IMR-90 (cell line): ENCODE measurements around the gene ATP8B4. TPM values are rescaled to one million over a fixed set of nuclear protein-coding genes. Genes with fewer than 3 reads are reported as not detected.

Experiments used
- ATAC-seq: fragments of 200-7000 bp; cut with Tn5 transposase; 2 replicates; pipeline ENCODE4 v1.9.1; 2020; ENCODE audit warnings: low read depth, mild to moderate bottlenecking, moderate library complexity
- BruUV-seq: library from RNA; stranded (reverse); fragments of 400-500 nt; replicated peaks from 2 replicates; lab custom pipeline; 2021; lab: Mats Ljungman, UMichigan
- CTCF ChIA-PET: fragments of 300-600 bp; formaldehyde crosslinking; extraction: SDS; loops from one replicate; lab custom pipeline; 2021; ENCODE audit warnings: antibody characterized with exemption; lab: Yijun Ruan, JAX
- POLR2A ChIA-PET: fragments of 300-600 bp; sonication (Branson Sonifier 250); formaldehyde crosslinking; loops from one replicate; lab custom pipeline; 2022; ENCODE audit warnings: antibody characterized with exemption; ENCODE audit not compliant: unreplicated experiment; lab: Charles Lee
- DNase-seq: peaks from one replicate; pipeline ENCODE4 v3.0.0; 2013
- H2AFZ ChIP-seq: replicated peaks from 2 replicates; pipeline ENCODE3; 2013; ENCODE audit warnings: low read length, mild to moderate bottlenecking; ENCODE audit not compliant: poor library complexity
- H2AK5ac ChIP-seq: 2 replicates; pipeline ENCODE4 v1.6.1; 2013; ENCODE audit warnings: low read depth, low read length, inconsistent platforms
- H2AK9ac ChIP-seq: replicated peaks from 2 replicates; pipeline ENCODE3; 2013; ENCODE audit warnings: mild to moderate bottlenecking, low read depth, low read length, moderate library complexity; ENCODE audit not compliant: poor library complexity
- H2BK120ac ChIP-seq: 2 replicates; pipeline ENCODE4 v1.6.1; 2013; ENCODE audit warnings: low read depth, low read length, inconsistent platforms
- H2BK15ac ChIP-seq: 3 replicates; pipeline ENCODE4 v1.6.1; 2013; ENCODE audit warnings: low read depth, low read length, inconsistent platforms
- H2BK20ac ChIP-seq: 2 replicates; pipeline ENCODE4 v1.6.1; 2013; ENCODE audit warnings: low read depth, mild to moderate bottlenecking, inconsistent platforms, low read length, moderate library complexity
- H2BK5ac ChIP-seq: 2 replicates; pipeline ENCODE4 v1.6.1; 2013; ENCODE audit warnings: mild to moderate bottlenecking, low read depth, low read length, inconsistent platforms; ENCODE audit not compliant: poor library complexity, severe bottlenecking
- H3K14ac ChIP-seq: replicated peaks from 2 replicates; pipeline ENCODE4 v1.6.1; 2013; ENCODE audit warnings: low read depth, low read length, inconsistent platforms
- H3K18ac ChIP-seq: 2 replicates; pipeline ENCODE4 v1.6.1; 2013; ENCODE audit warnings: low read depth, low read length, control low read depth
- H3K23ac ChIP-seq: 2 replicates; pipeline ENCODE4 v1.6.1; 2013; ENCODE audit warnings: low read depth, low read length, inconsistent platforms
- H3K27ac ChIP-seq: 2 replicates; pipeline ENCODE4 v1.5.1; 2013; ENCODE audit warnings: mild to moderate bottlenecking, control low read depth, low read length; ENCODE audit not compliant: insufficient read depth
- H3K27me3 ChIP-seq: 2 replicates; pipeline ENCODE4 v1.6.1; 2013; ENCODE audit warnings: low read length; ENCODE audit not compliant: control insufficient read depth, insufficient read depth
- H3K36me3 ChIP-seq: 2 replicates; pipeline ENCODE4 v1.6.1; 2013; ENCODE audit warnings: low read length, mixed read lengths; ENCODE audit not compliant: control insufficient read depth, insufficient read depth
- H3K4ac ChIP-seq: 2 replicates; pipeline ENCODE4 v1.6.1; 2013; ENCODE audit warnings: low read depth, low read length, inconsistent platforms
- H3K4me1 ChIP-seq: 2 replicates; pipeline ENCODE4 v1.6.1; 2013; ENCODE audit warnings: low read length, mixed read lengths; ENCODE audit not compliant: control insufficient read depth, insufficient read depth
- H3K4me2 ChIP-seq: 2 replicates; pipeline ENCODE4 v1.6.1; 2013; ENCODE audit warnings: low read depth, mild to moderate bottlenecking, control low read depth, low read length, moderate library complexity
- H3K4me3 ChIP-seq: 2 replicates; pipeline ENCODE4 v1.5.1; 2013; ENCODE audit warnings: low read depth, mild to moderate bottlenecking, control low read depth, low read length, moderate library complexity; ENCODE audit not compliant: insufficient read depth
- H3K56ac ChIP-seq: 2 replicates; pipeline ENCODE4 v1.6.1; 2013; ENCODE audit warnings: low read length, inconsistent platforms; ENCODE audit not compliant: insufficient read depth; ENCODE audit errors: extremely low read depth
- H3K79me1 ChIP-seq, 2 experiments: 2 replicates each; pipeline ENCODE4 v1.6.1; 2013; ENCODE audit warnings: low read length in 2 of 2, inconsistent platforms in 1 of 2, low read depth in 1 of 2
- H3K9ac ChIP-seq: 2 replicates; pipeline ENCODE4 v1.6.1; 2013; ENCODE audit warnings: low read depth, low read length, control low read depth
- H3K9me1 ChIP-seq: 2 replicates; pipeline ENCODE4 v1.6.1; 2013; ENCODE audit warnings: low read length, inconsistent platforms; ENCODE audit not compliant: insufficient read depth
- H3K9me3 ChIP-seq: 2 replicates; pipeline ENCODE4 v1.6.1; 2013; ENCODE audit warnings: low read length; ENCODE audit not compliant: control insufficient read depth, insufficient read depth
- H4K20me1 ChIP-seq: 2 replicates; pipeline ENCODE4 v1.6.1; 2013; ENCODE audit warnings: low read length, inconsistent platforms; ENCODE audit not compliant: insufficient read depth
- H4K5ac ChIP-seq: 2 replicates; pipeline ENCODE4 v1.6.1; 2013; ENCODE audit warnings: mild to moderate bottlenecking, low read depth, low read length, control low read depth
- H4K8ac ChIP-seq, 2 experiments: 2 replicates each; pipeline ENCODE4 v1.6.1; 2013; ENCODE audit warnings: low read depth in 2 of 2, low read length in 2 of 2, control low read depth in 1 of 2, inconsistent platforms in 1 of 2
- H4K91ac ChIP-seq: 2 replicates; pipeline ENCODE4 v1.6.1; 2013; ENCODE audit warnings: low read depth, low read length, inconsistent platforms; ENCODE audit not compliant: insufficient read depth
- CEBPB ChIP-seq: IDR thresholded peaks from 2 replicates; pipeline ENCODE4 v1.6.1; 2012; ENCODE audit warnings: low read depth, low read length, improper control_type of control experiment
- FOS ChIP-seq: fragments of 150-350 bp; IDR thresholded peaks from 2 replicates; pipeline ENCODE4 v1.6.1; 2016; ENCODE audit warnings: low read depth, low read length
- MAFK ChIP-seq: IDR thresholded peaks from 2 replicates; pipeline ENCODE4 v1.6.1; 2012; ENCODE audit warnings: low read depth, low read length, improper control_type of control experiment
- MAZ ChIP-seq: IDR thresholded peaks from 2 replicates; pipeline ENCODE4 v1.6.1; 2012; ENCODE audit warnings: low read depth, mild to moderate bottlenecking, low read length, improper control_type of control experiment, moderate library complexity, borderline replicate concordance
- WGBS, 2 experiments: methylation state at CpG; one replicate each; pipeline versions ENCODE4 v1.1.5 to v1.1.7; 2013; ENCODE audit warnings: missing lambda C conversion rate in 2 of 2; ENCODE audit not compliant: insufficient read length in 1 of 2; ENCODE audit errors: extremely low coverage in 2 of 2; 5-methylcytosine and 5-hydroxymethylcytosine counted together
- dilution Hi-C: fragments of 300-500 bp; cut with HindIII; formaldehyde crosslinking; loops from one replicate; pipeline ENCODE4 v1.14.3; 2018; ENCODE audit warnings: low sequenced_read_pairs; ENCODE audit not compliant: unreplicated experiment
- in situ Hi-C: fragments of 300-500 bp; cut with MboI; formaldehyde crosslinking; loops from 3 replicates; pipeline ENCODE4 v1.14.3; 2019; ENCODE audit warnings: low sequenced_read_pairs, inconsistent platforms, mixed read lengths
- intact Hi-C: fragments of 100-400 bp; cut with micrococcal nuclease; formaldehyde crosslinking; loops from 2 replicates; pipeline ENCODE4 v1.10.0; 2022
- polyA plus RNA-seq, 3 experiments: library from polyadenylated mRNA; depleted of rRNA; stranded (reverse); fragments of >200 nt; gene quantifications; 2 replicates each; pipeline ENCODE4 v1.2.3, GENCODE V29; 2012; ENCODE audit warnings: low replicate concordance in 1 of 3
- total RNA-seq: library from RNA; depleted of rRNA; stranded (reverse); fragments of >200 nt; gene quantifications from 2 replicates; pipeline ENCODE4 v1.2.3, GENCODE V29; 2012
- TF ChIP-seq, protein P1 (sequence below): fragments of 150-350 bp; IDR thresholded peaks from 2 replicates; pipeline ENCODE4 v1.6.1; 2016; ENCODE audit warnings: low read depth, mild to moderate bottlenecking, low read length, moderate library complexity, borderline replicate concordance

ATP8B4 gene
- total and polyA plus RNA-seq, 2 of the 4 experiments (the other 2 are of a cell fraction), result 0.12 to 0.54 TPM

DNA sequence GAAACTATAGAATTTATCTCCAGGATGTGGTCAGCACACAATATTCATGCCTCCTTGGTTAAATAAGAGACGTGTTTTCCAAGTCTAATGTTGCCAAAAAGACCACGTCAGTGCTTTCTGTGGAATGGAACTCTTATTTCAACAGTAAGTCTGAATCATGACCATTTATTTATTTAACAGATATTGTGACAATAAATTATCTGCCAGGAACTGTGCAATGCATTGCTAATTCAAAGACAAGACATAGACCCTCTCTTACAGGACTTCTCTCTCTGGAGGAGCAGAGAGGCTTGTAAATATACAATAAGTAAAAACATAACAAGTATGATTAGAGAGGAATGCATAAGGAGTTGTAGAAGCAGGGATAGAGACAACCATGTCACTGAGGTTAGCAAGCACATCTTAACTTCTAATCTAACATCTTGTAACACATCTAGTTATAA, 270.7 kb downstream of the ATP8B4 start:
- peak overlapping the region; percentile 93 for H4K91ac ChIP-seq
- peak overlapping the region; percentile 100 for H3K18ac ChIP-seq
- peak overlapping the region; percentile 78 for H3K4me2 ChIP-seq
- H3K36me3 ChIP-seq, result no peaks in the 10 kb centered on the region
- H3K9me1 ChIP-seq, result peaks cover 5% of the 10 kb centered on the region; the same call in 1 of the 2 replicates
- H2AK5ac ChIP-seq, result 0 out of 2 replicates have a peak overlapping the region, but pooled peaks have one; percentile 62
- no peaks in the 10 kb centered on the region for H3K27me3 ChIP-seq
- H3K9ac ChIP-seq, result peak overlapping the region; percentile 86; the same call in 1 of the 2 replicates
- peak overlapping the region; percentile 100 for H3K27ac ChIP-seq
- H3K4me1 ChIP-seq, result peaks cover 21% of the 10 kb centered on the region
- H3K4ac ChIP-seq, result peak overlapping the region; percentile 84; the same call in 1 of the 2 replicates
- ATAC-seq (peak; percentile 79), DNase-seq (peak; percentile 99)
- no peaks in the 10 kb centered on the region for H3K9me3 ChIP-seq
- no peak overlapping the region for H3K4me3 ChIP-seq
- H3K79me1 ChIP-seq, result no peaks in the 10 kb centered on the region
- peak overlapping the region; percentile 57; the same call in 1 of the 2 replicates for H3K23ac ChIP-seq
- no peaks in the 10 kb centered on the region; the same call in 1 of the 2 replicates for H4K20me1 ChIP-seq
- peak overlapping the region; percentile 91 for H2BK120ac ChIP-seq
- in situ Hi-C loops, result no loop called here
- TF ChIP-seq MAZ, result no peak
- TF ChIP-seq CEBPB, result peak; percentile 86
- TF ChIP-seq, protein P1, sequence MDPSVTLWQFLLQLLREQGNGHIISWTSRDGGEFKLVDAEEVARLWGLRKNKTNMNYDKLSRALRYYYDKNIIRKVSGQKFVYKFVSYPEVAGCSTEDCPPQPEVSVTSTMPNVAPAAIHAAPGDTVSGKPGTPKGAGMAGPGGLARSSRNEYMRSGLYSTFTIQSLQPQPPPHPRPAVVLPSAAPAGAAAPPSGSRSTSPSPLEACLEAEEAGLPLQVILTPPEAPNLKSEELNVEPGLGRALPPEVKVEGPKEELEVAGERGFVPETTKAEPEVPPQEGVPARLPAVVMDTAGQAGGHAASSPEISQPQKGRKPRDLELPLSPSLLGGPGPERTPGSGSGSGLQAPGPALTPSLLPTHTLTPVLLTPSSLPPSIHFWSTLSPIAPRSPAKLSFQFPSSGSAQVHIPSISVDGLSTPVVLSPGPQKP, result no peak
- TF ChIP-seq MAFK, result peak; percentile 28; the same call in 1 of the 2 replicates
- TF ChIP-seq FOS, result peak; percentile 65; the same call in 1 of the 2 replicates
- peak overlapping the region; percentile 93 for H2BK5ac ChIP-seq
- peak overlapping the region; percentile 75; the same call in 1 of the 2 replicates for H2BK20ac ChIP-seq
- peak overlapping the region; percentile 85; the same call in 2 of the 3 replicates for H2BK15ac ChIP-seq
- intact Hi-C loops, result loop anchor here (1.0 to 5.0 kb wide), 3 partner anchors 54 to 356 kb away; partner anchors contain the start of genes DTWD1 and FAM227B
- ChIA-PET POLR2A (no interaction called here), CTCF (no interaction called here)
- H4K8ac ChIP-seq, result peak overlapping the region; percentile 65 to 78; a peak in 3 of 4 replicates
- peak overlapping the region; percentile 50 for H3K56ac ChIP-seq
- no CpG with 5 or more reads among the region's 2 CpGs for WGBS, 2 experiments
- no peak overlapping the region for H2AK9ac ChIP-seq
- H4K5ac ChIP-seq, result peak overlapping the region; percentile 100
- BruUV-seq, result no TSS peak
- no peak overlapping the region for H2AFZ ChIP-seq
- peak overlapping the region; percentile 19; the same call in 1 of the 2 replicates for H3K14ac ChIP-seq
- dilution Hi-C loops, result no loop called here
